Hematopoietic multipotent progenitor cell (in vitro differentiated cells): ENCODE results near the gene TTC33. TPM values are rescaled to one million over a fixed set of nuclear protein-coding genes. Genes with fewer than 3 reads are reported as not detected.

Experiments
- small RNA-seq: library from RNA; depleted of rRNA; stranded (forward); fragments of <200 nt; gene quantifications from one replicate; pipeline ENCODE3, GENCODE V24; 2012
- total RNA-seq: library from RNA; depleted of rRNA; stranded (reverse); fragments of >200 nt; gene quantifications from one replicate; pipeline ENCODE4 v1.2.3, GENCODE V29; 2012

TTC33 gene
- total RNA-seq, 1 donor: 3.8 TPM

Small RNA genes lying within 50 kb of the gene (small RNA-seq; reads per million reads assigned to genes)
- gene RF00092 (not detected), gene RF00191 (not detected)

Other genes with a start within 250 kb of the TTC33 start
- 323 TPM for gene PTGER4, start 76.0 kb downstream of the TTC33 start, total RNA-seq
- gene PRKAA1, start 42.4 kb upstream of the TTC33 start, total RNA-seq: 27.5 TPM
- gene RPL37, start 79.3 kb upstream of the TTC33 start, total RNA-seq: 101 TPM
- 4.3 TPM for gene CARD6, start 85.4 kb upstream of the TTC33 start, total RNA-seq
- gene C7, start 153.5 kb upstream of the TTC33 start, total RNA-seq: not detected